AG04450 (cell line): ENCODE data around the gene FRMD4A. TPM values are rescaled to one million over a fixed set of nuclear protein-coding genes. Genes with fewer than 3 reads are reported as not detected.

Experiments
- CTCF ChIA-PET: fragments of 300-600, 350-600 bp; formaldehyde crosslinking; extraction: SDS; loops from one replicate; lab custom pipeline; 2022; ENCODE audit warnings: antibody characterized with exemption, inconsistent platforms; lab: Charles Lee
- POLR2A ChIA-PET: fragments of 350-600 bp; formaldehyde crosslinking; extraction: SDS; loops from one replicate; lab custom pipeline; 2021; ENCODE audit warnings: antibody characterized with exemption, inconsistent platforms; lab: Yijun Ruan, JAX
- DNase-seq: peaks from one replicate; pipeline ENCODE4 v3.0.0-alpha.2; 2011; ENCODE audit warnings: low read depth, low spot score
- H3K27ac ChIP-seq: one replicate; pipeline ENCODE4 v1.5.1; 2012; ENCODE audit warnings: low read depth, low read length, control low read depth
- H3K27me3 ChIP-seq: one replicate; pipeline ENCODE4 v1.6.0; 2012; ENCODE audit warnings: low read length; ENCODE audit not compliant: control insufficient read depth, insufficient read depth
- H3K4me3 ChIP-seq: 2 replicates; pipeline ENCODE4 v1.5.1; 2011; ENCODE audit warnings: mild to moderate bottlenecking, low read depth, low read length, control low read depth
- H3K9me3 ChIP-seq: 2 replicates; pipeline ENCODE4 v1.5.1; 2012; ENCODE audit warnings: low read length; ENCODE audit not compliant: control insufficient read depth, insufficient read depth
- polyA plus RNA-seq: library from polyadenylated mRNA; depleted of rRNA; stranded (reverse); fragments of >200 nt; gene quantifications from 2 replicates; pipeline ENCODE4 v1.2.3, GENCODE V29; 2011
- TF ChIP-seq, protein P1 (sequence below): IDR thresholded peaks from 2 replicates; pipeline ENCODE4 v1.5.1; 2011; ENCODE audit warnings: low read depth, low read length, control low read depth, inconsistent platforms

Gene FRMD4A
- polyA plus RNA-seq, 1 experiment: 45.7 TPM

DNA sequence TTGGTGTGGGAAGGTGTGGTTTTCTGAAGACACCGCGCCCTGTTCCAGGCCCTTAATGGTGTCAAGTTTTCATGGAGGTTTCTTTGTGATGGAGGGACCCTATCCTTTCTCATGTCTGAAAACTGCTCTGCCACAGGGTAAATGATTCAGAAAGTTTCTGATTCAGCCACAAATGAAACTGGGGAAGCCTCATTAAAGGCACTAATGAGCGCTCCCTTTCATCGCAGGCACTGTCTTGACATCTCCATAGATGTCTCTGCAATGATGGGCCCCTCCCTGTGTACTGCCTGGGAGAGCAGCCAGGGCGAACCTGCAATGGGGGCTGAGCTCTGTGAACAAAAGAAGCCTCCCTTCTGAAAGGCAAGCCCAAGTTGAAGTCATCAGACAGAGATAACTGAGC lies 388.7 kb downstream of the FRMD4A start:
- Histone ChIP-seq H3K27ac (no peak overlapping the region), H3K27me3 (no peaks in the 10 kb centered on the region), H3K9me3 (no peaks in the 10 kb centered on the region), H3K4me3 (no peak overlapping the region)
- DNase-seq: no peak
- ChIA-PET POLR2A (no interaction called here), CTCF (no interaction called here)
- TF ChIP-seq, protein P1, sequence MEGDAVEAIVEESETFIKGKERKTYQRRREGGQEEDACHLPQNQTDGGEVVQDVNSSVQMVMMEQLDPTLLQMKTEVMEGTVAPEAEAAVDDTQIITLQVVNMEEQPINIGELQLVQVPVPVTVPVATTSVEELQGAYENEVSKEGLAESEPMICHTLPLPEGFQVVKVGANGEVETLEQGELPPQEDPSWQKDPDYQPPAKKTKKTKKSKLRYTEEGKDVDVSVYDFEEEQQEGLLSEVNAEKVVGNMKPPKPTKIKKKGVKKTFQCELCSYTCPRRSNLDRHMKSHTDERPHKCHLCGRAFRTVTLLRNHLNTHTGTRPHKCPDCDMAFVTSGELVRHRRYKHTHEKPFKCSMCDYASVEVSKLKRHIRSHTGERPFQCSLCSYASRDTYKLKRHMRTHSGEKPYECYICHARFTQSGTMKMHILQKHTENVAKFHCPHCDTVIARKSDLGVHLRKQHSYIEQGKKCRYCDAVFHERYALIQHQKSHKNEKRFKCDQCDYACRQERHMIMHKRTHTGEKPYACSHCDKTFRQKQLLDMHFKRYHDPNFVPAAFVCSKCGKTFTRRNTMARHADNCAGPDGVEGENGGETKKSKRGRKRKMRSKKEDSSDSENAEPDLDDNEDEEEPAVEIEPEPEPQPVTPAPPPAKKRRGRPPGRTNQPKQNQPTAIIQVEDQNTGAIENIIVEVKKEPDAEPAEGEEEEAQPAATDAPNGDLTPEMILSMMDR: no peak

DNA sequence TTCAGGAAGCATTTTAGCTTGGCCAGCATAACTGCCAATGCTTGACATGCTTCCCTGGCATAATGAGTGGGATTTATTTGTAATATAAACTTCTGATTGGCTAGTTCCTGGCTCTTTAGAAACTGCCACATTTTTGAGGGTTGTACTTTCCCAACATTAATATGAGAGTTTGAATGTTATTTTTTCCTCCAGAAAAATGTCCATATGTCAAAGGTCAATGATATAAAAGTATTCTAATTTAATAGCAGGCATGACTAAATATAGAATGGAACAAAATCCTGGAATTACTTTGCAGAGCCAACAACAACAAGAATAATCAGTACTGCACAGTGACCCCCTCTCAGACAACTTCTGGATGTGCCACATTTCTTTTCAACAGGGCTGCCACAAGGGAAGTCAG lies 391.3 kb downstream of the FRMD4A start:
- no peaks in the 10 kb centered on the region for H3K27me3 ChIP-seq
- H3K9me3 ChIP-seq: no peaks in the 10 kb centered on the region
- ChIA-PET POLR2A (no interaction called here), CTCF (no interaction called here)
- TF ChIP-seq, protein P1: no peak
- no peak for DNase-seq
- no peak overlapping the region for H3K4me3 ChIP-seq
- no peak overlapping the region for H3K27ac ChIP-seq

DNA sequence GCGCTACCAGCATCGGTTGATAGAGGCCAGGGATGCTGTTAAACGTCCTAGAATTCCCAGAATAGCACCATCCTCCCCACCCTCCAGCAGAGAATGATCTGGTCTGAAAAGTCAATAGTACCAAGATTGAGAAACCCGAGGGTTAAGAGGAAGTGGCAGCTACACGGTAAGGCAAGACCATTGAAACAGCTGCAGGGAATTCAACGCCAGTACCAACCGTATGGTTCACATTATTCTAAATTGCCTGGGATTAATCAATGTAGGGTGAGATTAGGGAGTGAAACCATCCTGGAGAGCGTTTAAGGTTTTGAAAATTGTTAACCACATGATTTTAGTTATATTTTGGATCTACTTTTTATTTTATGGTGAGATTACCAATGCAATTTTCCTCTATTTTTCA lies 391.8 kb downstream of the FRMD4A start:
- Histone ChIP-seq H3K27me3 (no peaks in the 10 kb centered on the region), H3K4me3 (no peak overlapping the region), H3K9me3 (no peaks in the 10 kb centered on the region), H3K27ac (no peak overlapping the region)
- TF ChIP-seq, protein P1: no peak
- CTCF ChIA-PET: no interaction called here
- no peak for DNase-seq
- POLR2A ChIA-PET: no interaction called here

DNA sequence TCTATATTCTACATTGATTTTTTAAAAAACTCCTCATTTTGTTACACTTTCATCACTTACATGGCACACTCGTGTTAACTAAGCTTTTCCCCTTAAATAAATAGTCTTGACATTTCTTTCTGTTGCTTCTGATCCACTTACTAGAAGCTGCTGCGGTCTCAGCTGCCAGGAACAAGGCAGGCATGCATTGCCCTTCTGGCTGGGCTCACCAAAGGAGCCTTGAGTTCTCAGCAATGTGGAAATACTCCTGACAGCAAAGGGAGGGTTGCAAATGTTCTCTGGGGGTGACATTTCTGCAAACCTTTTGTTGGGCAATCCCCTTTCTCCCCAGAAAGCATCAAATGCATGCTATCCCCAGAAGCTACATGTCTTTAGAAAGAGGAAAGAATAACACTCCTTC lies 393.9 kb downstream of the FRMD4A start:
- H3K27ac ChIP-seq: no peak overlapping the region
- CTCF ChIA-PET: no interaction called here
- H3K4me3 ChIP-seq: no peak overlapping the region
- H3K9me3 ChIP-seq: no peaks in the 10 kb centered on the region
- no peaks in the 10 kb centered on the region for H3K27me3 ChIP-seq
- POLR2A ChIA-PET: no interaction called here
- TF ChIP-seq, protein P1: no peak
- no peak for DNase-seq

DNA sequence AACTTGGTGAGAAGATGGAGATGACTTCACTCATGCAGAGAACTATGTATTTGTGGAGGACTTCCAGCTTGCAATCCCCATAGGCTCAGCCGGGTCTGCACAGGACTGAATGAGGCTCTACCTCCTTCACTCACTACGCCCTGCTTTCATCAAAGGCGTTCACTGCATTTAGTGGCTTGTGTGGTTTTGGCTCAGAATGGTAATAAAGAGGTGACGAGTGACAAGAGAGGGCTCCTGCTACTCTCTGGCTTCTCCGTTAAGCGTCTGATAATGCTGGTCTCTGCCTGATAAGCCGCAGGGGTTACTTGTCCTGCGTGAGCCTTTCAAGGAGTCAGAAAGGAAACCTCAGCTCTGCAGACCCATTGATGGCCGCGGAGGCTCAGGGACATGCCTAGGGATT lies 400.6 kb downstream of the FRMD4A start:
- CTCF ChIA-PET: interaction anchor here (0.5 kb wide), 1 partner anchor 179 kb away, joined by 3 read pairs; no protein-coding TSS in a partner anchor

More for the DNA sequence above, 400.6 kb downstream of the FRMD4A start:
- DNase-seq: no peak
- H3K27ac ChIP-seq: no peak overlapping the region
- TF ChIP-seq, protein P1: no peak
- H3K27me3 ChIP-seq: no peaks in the 10 kb centered on the region
- POLR2A ChIA-PET: no interaction called here
- H3K9me3 ChIP-seq: no peaks in the 10 kb centered on the region
- no peak overlapping the region for H3K4me3 ChIP-seq
